OCI-LY7 (cell line): ENCODE measurements around the gene ACVR1B. TPM values are rescaled to one million over a fixed set of nuclear protein-coding genes. Genes with fewer than 3 reads are reported as not detected.

Experiments
- BruUV-seq: library from RNA; stranded (reverse); fragments of 400-500 nt; replicated peaks from 2 replicates; lab custom pipeline; 2021; lab: Mats Ljungman, UMichigan
- CTCF ChIA-PET: fragments of 300-600 bp; sonication (Branson Sonifier 250); formaldehyde crosslinking; loops from one replicate; lab custom pipeline; 2022; ENCODE audit warnings: antibody characterized with exemption; ENCODE audit not compliant: unreplicated experiment; lab: Charles Lee
- POLR2A ChIA-PET: fragments of 300-600 bp; sonication (Branson Sonifier 250); formaldehyde crosslinking; loops from one replicate; lab custom pipeline; 2022; ENCODE audit warnings: antibody characterized with exemption; lab: Charles Lee
- DNase-seq: peaks from one replicate; pipeline ENCODE4 v3.0.0-alpha.2; 2015; ENCODE audit warnings: low spot score
- H2AFZ ChIP-seq: fragments of 200-600 bp; sonication (generic), shearing (Covaris generic); 2 replicates; pipeline ENCODE4 v1.6.1; 2014; ENCODE audit warnings: mild to moderate bottlenecking, antibody characterized with exemption, low read length, moderate library complexity
- H3K27ac ChIP-seq: fragments of 200-600 bp; sonication (generic); 2 replicates; pipeline ENCODE4 v1.5.1; 2014; ENCODE audit warnings: mixed run types, low read depth, mild to moderate bottlenecking, moderate library complexity, low read length, inconsistent platforms; ENCODE audit not compliant: poor library complexity, severe bottlenecking
- H3K36me3 ChIP-seq: fragments of 200-600 bp; sonication (generic); 2 replicates; pipeline ENCODE4 v1.6.1; 2014; ENCODE audit warnings: mild to moderate bottlenecking, antibody characterized with exemption, low read length, moderate library complexity, mixed read lengths; ENCODE audit not compliant: insufficient read depth
- H3K4me1 ChIP-seq: fragments of 200-600 bp; sonication (generic); 2 replicates; pipeline ENCODE4 v1.5.1; 2014; ENCODE audit warnings: mild to moderate bottlenecking, low read length; ENCODE audit not compliant: insufficient read depth, poor library complexity, severe bottlenecking
- H3K4me2 ChIP-seq: fragments of 200-600 bp; sonication (generic); 2 replicates; pipeline ENCODE4 v1.6.1; 2014; ENCODE audit warnings: mild to moderate bottlenecking, low read length
- H3K4me3 ChIP-seq: fragments of 200-600 bp; sonication (generic); 2 replicates; pipeline ENCODE4 v1.5.1; 2014; ENCODE audit warnings: mild to moderate bottlenecking, low read depth, low read length; ENCODE audit not compliant: poor library complexity, severe bottlenecking
- H3K79me2 ChIP-seq: fragments of 200-600 bp; sonication (generic); 2 replicates; pipeline ENCODE4 v1.6.1; 2016; ENCODE audit warnings: low read depth, mild to moderate bottlenecking, low read length, moderate library complexity, mixed read lengths; ENCODE audit not compliant: insufficient read depth
- H3K9me2 ChIP-seq: fragments of 200-600 bp; sonication (generic); 2 replicates; pipeline ENCODE4 v1.6.1; 2016; ENCODE audit warnings: mild to moderate bottlenecking, low read length, mixed read lengths; ENCODE audit not compliant: insufficient read depth
- H3K9me3 ChIP-seq: fragments of 200-600 bp; sonication (generic); 2 replicates; pipeline ENCODE4 v1.6.1; 2014; ENCODE audit warnings: mild to moderate bottlenecking, mixed run types, low read length, mixed read lengths
- H4K20me1 ChIP-seq: fragments of 200-600 bp; sonication (generic); 2 replicates; pipeline ENCODE4 v1.6.1; 2014; ENCODE audit warnings: mild to moderate bottlenecking, antibody characterized with exemption, low read length, moderate library complexity, mixed read lengths; ENCODE audit not compliant: insufficient read depth
- CTCF ChIP-seq: fragments of 200-600 bp; sonication (generic); conservative IDR thresholded peaks from 2 replicates; pipeline ENCODE4 v1.5.1; 2014; ENCODE audit warnings: mild to moderate bottlenecking, antibody characterized with exemption, low read length, moderate library complexity, mixed read lengths
- EZH2phosphoT487 ChIP-seq: fragments of 200-600 bp; sonication (generic); IDR thresholded peaks from 2 replicates; pipeline ENCODE4 v1.6.1; 2018; ENCODE audit warnings: low read depth, borderline replicate concordance, mild to moderate bottlenecking, mixed run types, antibody characterized with exemption, low read length, moderate library complexity, mixed read lengths
- intact Hi-C: fragments of 100-400 bp; cut with micrococcal nuclease; formaldehyde crosslinking; loops from one replicate; pipeline ENCODE4 v1.10.0; 2022; ENCODE audit not compliant: unreplicated experiment
- total RNA-seq, 2 experiments: library from RNA; depleted of rRNA in 1 of 2; stranded (reverse); fragments of >200 nt in 1 of 2; shearing (Covaris generic) in 1 of 2; gene quantifications; 2 replicates each; pipeline ENCODE4 v1.2.3, GENCODE V29; 2014 to 2022

The ACVR1B gene
- total RNA-seq, 2 experiments from 2014 or later = 4.1 to 6.8 TPM

- no peaks in the 10 kb centered on the region for H3K9me2 ChIP-seq
- TF ChIP-seq CTCF (no peak), EZH2phosphoT487 (no peak)
- no peak for DNase-seq
- H2AFZ ChIP-seq = no peak overlapping the region
- H3K4me3 ChIP-seq = no peak overlapping the region
- H3K79me2 ChIP-seq = no peaks in the 10 kb centered on the region
- no peaks in the 10 kb centered on the region for H4K20me1 ChIP-seq
- no peaks in the 10 kb centered on the region for H3K36me3 ChIP-seq
- ChIA-PET POLR2A (no interaction called here), CTCF (no interaction called here)
- no TSS peak for BruUV-seq
- no peak overlapping the region for H3K4me2 ChIP-seq
- no peaks in the 10 kb centered on the region for H3K4me1 ChIP-seq
- H3K9me3 ChIP-seq = peaks cover 11% of the 10 kb centered on the region
- intact Hi-C loops = no loop called here
- no peak overlapping the region for H3K27ac ChIP-seq
Measured at GRCh38 chr12:51944608-51945233, 6.8 kb upstream of the ACVR1B start.

GRCh38 chr12:51947246-51947996, 4.1 kb upstream of the ACVR1B start:
- H3K9me2 ChIP-seq = no peaks in the 10 kb centered on the region
- TF ChIP-seq CTCF (no peak), EZH2phosphoT487 (no peak)
- no peak overlapping the region for H3K4me3 ChIP-seq
- H2AFZ ChIP-seq = no peak overlapping the region
- intact Hi-C loops = no loop called here
- no TSS peak for BruUV-seq
- no peak for DNase-seq
- H3K27ac ChIP-seq = no peak overlapping the region
- peaks cover 5% of the 10 kb centered on the region for H3K4me1 ChIP-seq
- POLR2A ChIA-PET = interaction anchor here (2.1 kb wide), 1 partner anchor 18 kb away, joined by 5 read pairs; no protein-coding TSS in a partner anchor
- peaks cover 11% of the 10 kb centered on the region for H3K9me3 ChIP-seq
- CTCF ChIA-PET = no interaction called here
- no peak overlapping the region for H3K4me2 ChIP-seq
- no peaks in the 10 kb centered on the region for H3K79me2 ChIP-seq
- H4K20me1 ChIP-seq = no peaks in the 10 kb centered on the region
- no peaks in the 10 kb centered on the region for H3K36me3 ChIP-seq

GRCh38 chr12:51948066-51948465, 3.4 kb upstream of the ACVR1B start:
- no peaks in the 10 kb centered on the region for H3K36me3 ChIP-seq
- H3K9me3 ChIP-seq = peaks cover 11% of the 10 kb centered on the region
- TF ChIP-seq EZH2phosphoT487 = no peak
- no peak for TF ChIP-seq CTCF
- no peak for DNase-seq
- no peaks in the 10 kb centered on the region for H3K9me2 ChIP-seq
- intact Hi-C loops = no loop called here
- no peaks in the 10 kb centered on the region for H3K79me2 ChIP-seq
- H3K27ac ChIP-seq = no peak overlapping the region
- H3K4me2 ChIP-seq = no peak overlapping the region
- H2AFZ ChIP-seq = no peak overlapping the region
- POLR2A ChIA-PET = interaction anchor here (2.1 kb wide), 1 partner anchor 17 kb away, joined by 5 read pairs; no protein-coding TSS in a partner anchor
- CTCF ChIA-PET = no interaction called here
- no peak overlapping the region for H3K4me3 ChIP-seq
- BruUV-seq = no TSS peak
- H4K20me1 ChIP-seq = no peaks in the 10 kb centered on the region
- peaks cover 9% of the 10 kb centered on the region for H3K4me1 ChIP-seq
